ENCODE data around the gene UCMA.

- no peak for TF ChIP-seq POLR2A (IDR thresholded peaks at IDR 0.05)
- no peak for TF ChIP-seq CTCF (IDR thresholded peaks at IDR 0.05)
Measured at GRCh38 chr10:13182424-13182823, 51.8 kb downstream of the UCMA start.

Measured in breast epithelium (tissue), 3 donors.